ENCODE data around the gene TTC17.
"Not testable (repeated sequence)": the region's sequence is repeated elsewhere in the genome, so short reads cannot be mapped to it uniquely, and the experiment has no call there.

TTC17 gene

GRCh38 chr11:43459246-43459645, 100.5 kb downstream of the TTC17 start:
- no peak for DNase-seq

DNA sequence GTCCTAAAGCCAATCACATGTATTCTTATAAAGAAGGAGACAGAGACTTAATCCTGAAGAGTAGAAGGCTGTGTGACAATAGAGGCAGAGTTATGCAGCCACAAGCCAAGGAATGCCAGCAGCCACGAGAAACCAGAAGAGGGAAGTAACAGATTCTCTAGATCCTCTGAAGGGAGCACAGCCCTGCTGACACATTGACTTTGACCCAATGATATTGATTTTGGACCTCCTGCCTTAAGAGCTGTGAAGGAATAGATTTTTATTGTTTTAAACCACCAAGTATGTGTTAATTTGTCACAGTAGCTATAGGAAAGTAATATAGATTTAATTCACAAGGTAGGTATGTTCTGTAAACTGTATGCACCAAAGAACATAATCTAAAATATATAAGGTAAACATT, 103.6 kb downstream of the TTC17 start:
- DNase-seq: no peak

DNA sequence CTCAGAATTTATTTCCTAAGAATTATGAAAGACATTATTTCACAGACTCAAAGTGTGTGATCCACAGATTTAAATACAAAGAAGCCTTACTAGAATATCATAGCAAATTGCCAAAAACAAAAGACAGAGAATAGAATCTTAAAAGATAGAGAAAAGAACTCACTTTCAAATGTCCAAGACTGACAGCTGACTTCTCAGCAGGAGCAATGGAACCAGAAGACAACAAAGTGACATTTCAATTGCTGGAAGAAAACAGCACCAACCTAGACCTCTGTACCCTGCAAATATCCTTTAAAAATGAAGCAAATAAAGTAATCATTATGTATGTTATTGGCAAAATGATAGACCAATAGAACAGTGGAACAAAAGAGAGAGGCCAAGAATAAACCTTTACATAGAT, 109.2 kb downstream of the TTC17 start:
- no peak for DNase-seq

DNA sequence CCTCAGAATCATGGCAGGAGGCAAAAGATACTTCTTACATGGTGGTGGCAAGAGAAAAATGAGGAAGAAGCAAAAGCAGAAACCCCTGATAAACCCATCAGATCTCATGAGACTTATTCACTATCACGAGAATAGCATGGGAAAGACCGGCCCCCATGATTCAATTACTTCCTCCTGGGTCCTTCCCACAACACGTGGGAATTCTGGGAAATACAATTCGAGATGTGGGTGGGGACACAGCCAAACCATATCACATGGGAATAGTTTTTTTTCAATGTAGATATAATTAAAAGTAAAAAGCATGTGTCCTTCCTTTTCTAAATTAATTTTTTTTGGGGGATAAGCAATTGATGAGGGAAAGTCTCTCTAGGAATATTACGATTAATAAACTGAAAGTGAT, 118.8 kb downstream of the TTC17 start:
- not testable (repeated sequence) for DNase-seq

DNA sequence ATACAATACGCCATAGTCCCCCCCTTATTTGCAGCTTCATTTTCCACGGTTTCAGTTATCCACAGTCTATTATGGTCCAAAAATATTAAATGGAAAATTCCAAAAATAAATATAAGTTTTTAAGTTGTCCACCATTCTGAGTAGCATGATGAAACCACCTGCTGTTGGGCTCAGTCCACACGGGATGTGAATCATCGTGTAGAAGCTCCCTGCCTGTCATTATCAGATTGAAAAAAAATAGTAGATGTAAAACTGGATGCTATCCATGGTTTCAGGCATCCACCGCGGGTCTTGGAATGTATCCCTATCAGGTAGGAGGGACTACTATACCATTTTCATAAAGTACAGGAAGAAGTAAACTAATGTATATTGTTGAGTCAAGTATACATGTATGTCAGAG, 127.4 kb downstream of the TTC17 start:
- no peak for DNase-seq

- DNase-seq: no peak
Observed at GRCh38 chr11:43489869-43490465, 131.2 kb downstream of the TTC17 start.

- DNase-seq: no peak
Observed at GRCh38 chr11:43492701-43493100, 134.0 kb downstream of the TTC17 start.

DNA sequence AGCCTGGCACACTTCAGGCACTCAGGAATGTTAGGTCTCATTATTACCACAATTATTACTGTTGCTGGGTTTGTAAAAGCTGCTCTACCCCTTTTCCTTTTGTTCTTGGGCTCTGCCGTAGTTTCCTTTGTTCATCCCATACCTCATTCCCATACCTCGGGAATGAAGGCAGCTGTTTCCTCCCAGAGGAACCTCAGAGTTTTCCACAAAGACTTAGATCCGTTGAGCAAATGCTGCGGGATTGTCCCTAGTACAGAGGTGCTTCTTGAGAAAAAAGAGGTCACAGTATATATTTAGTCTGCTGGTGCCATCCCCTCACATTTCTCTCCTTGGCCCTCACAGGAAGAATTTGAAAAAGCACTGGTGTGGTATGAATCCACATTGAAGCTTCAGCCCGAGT, 134.7 kb downstream of the TTC17 start:
- no peak for DNase-seq

GRCh38 chr11:43497144-43497543, 138.4 kb downstream of the TTC17 start:
- DNase-seq: no peak

GRCh38 chr11:43498561-43498960, 139.8 kb downstream of the TTC17 start:
- no peak for DNase-seq

DNA sequence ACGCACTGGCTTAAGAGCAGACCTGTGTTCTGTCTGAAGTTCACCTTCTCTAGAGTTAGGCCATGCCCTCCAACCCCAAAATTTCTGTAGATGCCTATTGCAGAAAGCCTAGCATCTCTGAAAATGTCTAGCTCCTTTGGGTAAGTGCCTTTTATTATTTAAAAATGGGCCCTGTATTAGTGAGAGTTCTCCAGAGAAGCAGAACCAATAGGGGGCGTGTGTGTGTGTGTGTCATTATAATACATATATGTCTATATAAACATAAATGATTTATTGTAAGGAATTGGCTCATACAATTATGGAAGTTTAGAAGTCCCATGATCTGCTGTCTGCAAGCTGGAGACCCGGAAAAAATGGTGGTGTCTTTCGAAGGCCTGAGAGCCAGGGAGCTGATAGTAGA, 144.7 kb downstream of the TTC17 start:
- DNase-seq: no peak

- no peak for DNase-seq
Observed at GRCh38 chr11:43504316-43504950, 145.7 kb downstream of the TTC17 start.

DNA sequence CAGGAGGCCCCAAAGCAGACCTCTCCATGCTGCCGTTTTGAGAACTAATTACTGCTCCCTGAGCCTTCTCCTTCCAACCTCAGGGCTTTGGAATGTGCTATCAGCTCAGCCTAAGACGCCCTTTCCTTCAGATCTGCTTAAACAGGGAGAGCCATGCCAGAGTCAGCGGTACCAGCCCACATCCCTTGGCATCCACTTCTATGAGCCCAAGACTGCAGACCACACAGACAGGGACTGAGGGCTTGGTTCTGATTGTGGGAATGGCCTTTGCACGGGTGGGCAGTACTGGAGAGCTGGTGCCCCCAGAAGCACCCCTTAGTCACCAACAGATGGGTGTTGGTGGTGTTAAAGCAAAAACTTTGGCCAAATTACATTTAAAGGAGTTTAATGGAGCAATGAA, 146.5 kb downstream of the TTC17 start:
- no peak for DNase-seq

DNA sequence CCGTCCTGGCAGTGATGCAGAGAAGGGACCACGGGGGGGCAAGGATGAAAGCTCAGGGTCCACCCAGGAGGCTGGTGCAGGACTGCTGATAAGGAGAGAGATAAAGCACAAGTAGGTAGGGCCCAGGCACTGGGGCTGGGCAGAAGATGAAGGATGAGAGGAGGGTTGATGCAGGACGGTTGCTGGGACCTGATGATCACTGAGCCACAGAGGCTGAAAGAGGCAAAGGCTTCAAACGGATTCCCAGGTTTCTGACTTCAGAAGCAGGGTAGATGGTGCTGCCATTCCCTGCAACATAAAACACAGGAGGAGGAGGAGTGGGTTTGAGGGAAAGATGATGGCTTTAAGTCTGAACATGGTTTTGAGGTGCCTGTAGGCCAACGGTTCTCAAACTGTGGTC, 148.5 kb downstream of the TTC17 start:
- DNase-seq: no peak

DNA sequence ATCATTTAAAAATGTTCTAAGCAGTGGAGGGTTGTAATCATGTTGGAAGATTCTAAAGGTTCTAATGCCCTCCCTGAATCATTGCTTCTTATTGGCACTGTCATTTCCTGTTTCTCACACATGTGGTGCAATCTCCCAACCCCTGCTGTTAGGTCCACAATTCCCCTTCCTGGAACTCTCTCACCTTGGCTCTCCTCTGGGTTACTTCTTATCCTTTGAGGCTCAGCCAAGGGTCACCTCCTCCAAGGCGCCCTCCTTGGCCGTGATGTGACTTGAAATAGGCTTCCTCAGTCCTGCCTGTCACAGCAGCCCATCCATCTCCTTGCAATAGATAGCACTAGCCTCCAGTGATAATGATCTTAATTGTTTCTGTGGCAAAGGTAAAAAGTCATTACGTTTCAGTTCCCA, 149.8 kb downstream of the TTC17 start:
- DNase-seq: no peak

GRCh38 chr11:43511959-43512358, 153.2 kb downstream of the TTC17 start:
- DNase-seq: no peak

DNA sequence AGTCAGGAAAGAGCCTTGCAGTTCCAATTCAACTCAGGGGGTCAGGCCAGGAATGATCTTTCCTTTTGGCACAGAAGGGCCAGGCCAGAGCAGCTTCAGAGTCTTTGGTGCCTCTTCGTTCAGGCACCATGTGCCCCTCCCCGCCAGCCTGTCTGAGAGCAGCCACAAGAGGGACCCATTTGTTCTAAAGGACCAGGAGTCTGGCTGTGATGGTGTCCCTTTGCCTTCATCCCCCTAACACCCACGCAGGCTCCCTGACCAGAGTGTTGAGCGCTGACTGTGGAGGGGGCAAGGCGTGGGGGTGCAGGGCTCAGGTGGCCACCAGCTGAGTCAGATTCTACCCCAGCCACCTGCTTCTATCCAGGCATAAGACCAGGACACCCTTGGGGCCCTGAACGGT, 156.4 kb downstream of the TTC17 start:
- no peak for DNase-seq

DNA sequence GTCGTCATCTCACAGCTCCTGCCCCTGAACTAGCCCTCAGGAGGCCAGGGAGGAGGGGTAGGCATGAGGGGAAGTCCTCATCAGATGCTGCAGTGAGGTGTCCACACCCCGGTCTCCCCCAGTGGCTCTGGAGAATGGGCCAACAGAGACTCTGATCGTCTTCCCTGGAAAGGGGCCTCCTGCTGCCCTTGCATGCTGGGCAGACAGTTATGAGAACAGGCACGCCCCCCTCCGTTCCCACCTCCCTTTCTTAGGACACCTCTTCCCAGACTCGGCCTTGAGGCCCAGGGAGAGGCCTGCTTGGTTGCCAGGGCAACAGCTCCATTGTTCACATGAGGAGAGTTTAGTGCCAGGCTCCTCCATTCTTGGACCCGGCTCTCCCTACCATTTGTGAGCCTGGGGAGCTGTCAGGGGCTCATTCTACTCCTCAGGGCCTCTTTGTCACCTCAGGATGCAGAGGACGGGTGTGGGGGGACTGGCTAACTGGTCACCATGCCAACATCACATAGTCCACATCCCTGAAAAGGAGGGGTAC, 157.7 kb downstream of the TTC17 start:
- no peak for DNase-seq

- no peak for DNase-seq
Observed at GRCh38 chr11:43517518-43517917, 158.8 kb downstream of the TTC17 start.

- no peak for DNase-seq
Observed at GRCh38 chr11:43518408-43519160, 159.9 kb downstream of the TTC17 start.

GRCh38 chr11:43521471-43521870, 162.8 kb downstream of the TTC17 start:
- DNase-seq: no peak

- no peak for DNase-seq
Observed at GRCh38 chr11:43523632-43524031, 164.9 kb downstream of the TTC17 start.

DNA sequence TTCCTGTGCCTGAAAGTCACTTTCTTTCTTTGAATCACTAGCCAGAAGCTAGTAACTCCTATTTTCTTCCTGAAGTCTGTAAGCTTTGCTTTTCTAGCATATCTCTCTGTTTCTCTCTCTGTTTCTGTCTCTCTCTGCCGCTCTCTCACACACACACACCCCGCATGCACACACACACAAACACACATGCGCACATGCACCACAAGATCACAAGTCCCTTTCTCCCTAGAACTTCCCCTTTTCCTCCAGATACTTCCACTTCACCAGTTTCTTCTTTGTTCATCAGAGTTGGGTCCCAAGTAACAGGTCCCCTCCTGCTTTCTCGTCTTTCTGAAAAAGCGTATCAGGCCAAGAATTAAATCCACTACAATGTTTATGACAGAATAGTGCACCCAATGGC, 173.3 kb downstream of the TTC17 start:
- DNase-seq: no peak
